Measurements from ENCODE around the gene PPDPF.

Gene PPDPF

GRCh38 chr20:63518946-63519667, 1.5 kb upstream of the PPDPF start:
- Histone ChIP-seq H3K9me3 (ENCODE audit: control insufficient read depth in 1 of 2, low read length in 2 of 2) (no peaks in the 10 kb centered on the region), H3K36me3 (ENCODE audit: control insufficient read depth in 1 of 2, insufficient read depth in 2 of 2, low read length in 2 of 2) (peaks cover 0 to 6% of the 10 kb centered on the region in 2 donors), H3K27me3 (ENCODE audit: low read depth, low read length) (peaks cover 4% of the 10 kb centered on the region), H3K4me3 (ENCODE audit: low read depth in 1 of 2, low read length in 2 of 2) (peak overlapping the region; percentile 53 to 89), H3K4me1 (ENCODE audit: control insufficient read depth in 1 of 2, insufficient read depth in 2 of 2, low read length in 2 of 2) (peaks cover 0 to 17% of the 10 kb centered on the region in 2 donors), H3K27ac (ENCODE audit: low read length) (no peak overlapping the region)

- Histone ChIP-seq H3K4me3 (ENCODE audit: low read depth in 1 of 2, low read length in 2 of 2) (peak overlapping the region; percentile 53 to 89), H3K36me3 (ENCODE audit: control insufficient read depth in 1 of 2, insufficient read depth in 2 of 2, low read length in 2 of 2) (peaks cover 0 to 6% of the 10 kb centered on the region in 2 donors), H3K9me3 (ENCODE audit: control insufficient read depth in 1 of 2, low read length in 2 of 2) (no peaks in the 10 kb centered on the region), H3K4me1 (ENCODE audit: control insufficient read depth in 1 of 2, insufficient read depth in 2 of 2, low read length in 2 of 2) (peaks cover 0 to 17% of the 10 kb centered on the region in 2 donors), H3K27ac (ENCODE audit: low read length) (no peak overlapping the region), H3K27me3 (ENCODE audit: low read depth, low read length) (peaks cover 4% of the 10 kb centered on the region)
These were observed 679 bp upstream of the PPDPF start for GRCh38 chr20:63519668-63520503.

- Histone ChIP-seq H3K27me3 (ENCODE audit: low read depth, low read length) (peaks cover 4% of the 10 kb centered on the region), H3K36me3 (ENCODE audit: control insufficient read depth in 1 of 2, insufficient read depth in 2 of 2, low read length in 2 of 2) (peaks cover 0 to 6% of the 10 kb centered on the region in 2 donors), H3K9me3 (ENCODE audit: control insufficient read depth in 1 of 2, low read length in 2 of 2) (no peaks in the 10 kb centered on the region), H3K4me3 (ENCODE audit: low read depth in 1 of 2, low read length in 2 of 2) (peak overlapping the region; percentile 74 to 89), H3K4me1 (ENCODE audit: control insufficient read depth in 1 of 2, insufficient read depth in 2 of 2, low read length in 2 of 2) (peaks cover 0 to 17% of the 10 kb centered on the region in 2 donors), H3K27ac (ENCODE audit: low read length) (peak overlapping the region; percentile 72)
These were observed 503 bp downstream of the PPDPF start for GRCh38 chr20:63520934-63521601.

- Histone ChIP-seq H3K4me1 (ENCODE audit: control insufficient read depth in 1 of 2, insufficient read depth in 2 of 2, low read length in 2 of 2) (peaks cover 0 to 17% of the 10 kb centered on the region in 2 donors), H3K27me3 (ENCODE audit: low read depth, low read length) (peaks cover 4% of the 10 kb centered on the region), H3K9me3 (ENCODE audit: control insufficient read depth in 1 of 2, low read length in 2 of 2) (no peaks in the 10 kb centered on the region), H3K36me3 (ENCODE audit: control insufficient read depth in 1 of 2, insufficient read depth in 2 of 2, low read length in 2 of 2) (peaks cover 0 to 6% of the 10 kb centered on the region in 2 donors), H3K4me3 (ENCODE audit: low read depth in 1 of 2, low read length in 2 of 2) (peak overlapping the region; percentile 74 to 89), H3K27ac (ENCODE audit: low read length) (peak overlapping the region; percentile 72)
These were observed 1.0 kb downstream of the PPDPF start for GRCh38 chr20:63521602-63522001.

GRCh38 chr20:63522091-63522868, 1.7 kb downstream of the PPDPF start:
- Histone ChIP-seq H3K4me1 (ENCODE audit: control insufficient read depth in 1 of 2, insufficient read depth in 2 of 2, low read length in 2 of 2) (peaks cover 0 to 17% of the 10 kb centered on the region in 2 donors), H3K9me3 (ENCODE audit: control insufficient read depth in 1 of 2, low read length in 2 of 2) (no peaks in the 10 kb centered on the region), H3K36me3 (ENCODE audit: control insufficient read depth in 1 of 2, insufficient read depth in 2 of 2, low read length in 2 of 2) (peaks cover 0 to 6% of the 10 kb centered on the region in 2 donors), H3K4me3 (ENCODE audit: low read depth in 1 of 2, low read length in 2 of 2) (peak overlapping the region in 1 of 2 donors; percentile 2), H3K27ac (ENCODE audit: low read length) (no peak overlapping the region), H3K27me3 (ENCODE audit: low read depth, low read length) (peaks cover 4% of the 10 kb centered on the region)

- no peak overlapping the region for H3K27ac ChIP-seq (ENCODE audit: low read length)
- no peaks in the 10 kb centered on the region for H3K9me3 ChIP-seq (ENCODE audit: control insufficient read depth in 1 of 2, low read length in 2 of 2)
- H3K4me1 ChIP-seq (ENCODE audit: control insufficient read depth in 1 of 2, insufficient read depth in 2 of 2, low read length in 2 of 2), result peaks cover 0 to 17% of the 10 kb centered on the region in 2 donors
- peak overlapping the region in 1 of 2 donors; percentile 19 for H3K4me3 ChIP-seq (ENCODE audit: low read depth in 1 of 2, low read length in 2 of 2)
- H3K36me3 ChIP-seq (ENCODE audit: control insufficient read depth in 1 of 2, insufficient read depth in 2 of 2, low read length in 2 of 2), result peaks cover 0 to 6% of the 10 kb centered on the region in 2 donors
- peaks cover 4% of the 10 kb centered on the region for H3K27me3 ChIP-seq (ENCODE audit: low read depth, low read length)
These were observed 2.5 kb downstream of the PPDPF start for GRCh38 chr20:63522981-63523611.

- Histone ChIP-seq H3K27me3 (ENCODE audit: low read depth, low read length) (no peaks in the 10 kb centered on the region), H3K4me3 (ENCODE audit: low read depth in 1 of 2, low read length in 2 of 2) (no peak overlapping the region), H3K27ac (ENCODE audit: low read length) (no peak overlapping the region), H3K36me3 (ENCODE audit: control insufficient read depth in 1 of 2, insufficient read depth in 2 of 2, low read length in 2 of 2) (peaks cover 0 to 6% of the 10 kb centered on the region in 2 donors), H3K9me3 (ENCODE audit: control insufficient read depth in 1 of 2, low read length in 2 of 2) (no peaks in the 10 kb centered on the region), H3K4me1 (ENCODE audit: control insufficient read depth in 1 of 2, insufficient read depth in 2 of 2, low read length in 2 of 2) (peaks cover 0 to 14% of the 10 kb centered on the region in 2 donors)
These were observed 4.6 kb downstream of the PPDPF start for GRCh38 chr20:63525185-63525584.

GRCh38 chr20:63525971-63526370, 5.4 kb downstream of the PPDPF start:
- no peak overlapping the region for H3K4me3 ChIP-seq (ENCODE audit: low read depth in 1 of 2, low read length in 2 of 2)
- no peaks in the 10 kb centered on the region for H3K9me3 ChIP-seq (ENCODE audit: control insufficient read depth in 1 of 2, low read length in 2 of 2)
- H3K27ac ChIP-seq (ENCODE audit: low read length), result no peak overlapping the region
- peaks cover 0 to 6% of the 10 kb centered on the region in 2 donors for H3K36me3 ChIP-seq (ENCODE audit: control insufficient read depth in 1 of 2, insufficient read depth in 2 of 2, low read length in 2 of 2)
- H3K4me1 ChIP-seq (ENCODE audit: control insufficient read depth in 1 of 2, insufficient read depth in 2 of 2, low read length in 2 of 2), result peaks cover 0 to 14% of the 10 kb centered on the region in 2 donors
- no peaks in the 10 kb centered on the region for H3K27me3 ChIP-seq (ENCODE audit: low read depth, low read length)

GRCh38 chr20:63527184-63527583, 6.6 kb downstream of the PPDPF start:
- Histone ChIP-seq H3K36me3 (ENCODE audit: control insufficient read depth in 1 of 2, insufficient read depth in 2 of 2, low read length in 2 of 2) (peaks cover 0 to 6% of the 10 kb centered on the region in 2 donors), H3K27ac (ENCODE audit: low read length) (no peak overlapping the region), H3K4me1 (ENCODE audit: control insufficient read depth in 1 of 2, insufficient read depth in 2 of 2, low read length in 2 of 2) (peaks cover 0 to 5% of the 10 kb centered on the region in 2 donors), H3K9me3 (ENCODE audit: control insufficient read depth in 1 of 2, low read length in 2 of 2) (no peaks in the 10 kb centered on the region), H3K27me3 (ENCODE audit: low read depth, low read length) (no peaks in the 10 kb centered on the region), H3K4me3 (ENCODE audit: low read depth in 1 of 2, low read length in 2 of 2) (no peak overlapping the region)

GRCh38 chr20:63529180-63529860, 8.8 kb downstream of the PPDPF start:
- Histone ChIP-seq H3K27me3 (ENCODE audit: low read depth, low read length) (no peaks in the 10 kb centered on the region), H3K4me3 (ENCODE audit: low read depth in 1 of 2, low read length in 2 of 2) (no peak overlapping the region), H3K4me1 (ENCODE audit: control insufficient read depth in 1 of 2, insufficient read depth in 2 of 2, low read length in 2 of 2) (no peaks in the 10 kb centered on the region), H3K9me3 (ENCODE audit: control insufficient read depth in 1 of 2, low read length in 2 of 2) (no peaks in the 10 kb centered on the region), H3K27ac (ENCODE audit: low read length) (no peak overlapping the region), H3K36me3 (ENCODE audit: control insufficient read depth in 1 of 2, insufficient read depth in 2 of 2, low read length in 2 of 2) (no peaks in the 10 kb centered on the region)

Data from muscle layer of duodenum (tissue), 2 donors.